ENCODE measurements around the gene SGO2. TPM values are rescaled to one million over a fixed set of nuclear protein-coding genes. Genes with fewer than 3 reads are reported as not detected.

SGO2 gene
- total and polyA plus RNA-seq, 10 of the 15 experiments (the other 5 are each of a cell fraction or from before 2014, with no cell fraction given), result 15.8 to 55.2 (median 24.3) TPM

DNA sequence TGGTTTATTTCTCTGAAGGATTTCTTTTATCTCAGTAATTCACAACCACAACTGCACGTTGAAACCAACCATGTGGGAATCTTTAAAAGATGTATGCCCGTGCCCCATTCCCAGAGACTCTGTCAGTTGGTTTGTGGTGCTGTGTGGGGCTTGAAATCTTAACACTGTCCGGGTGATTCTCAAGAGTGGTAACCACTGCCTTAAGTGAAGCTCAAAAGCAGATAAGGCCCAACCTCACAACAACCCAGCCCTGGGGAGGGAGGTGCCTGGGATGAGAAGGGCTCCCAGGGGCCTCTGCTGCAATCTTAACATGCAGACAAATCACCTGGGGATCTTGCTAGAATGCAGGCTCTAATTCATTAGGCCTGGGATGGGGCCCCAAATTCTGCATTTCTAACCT is 73.2 kb downstream of the SGO2 start (continued):
- no peak for TF ChIP-seq SREBF1 (IDR thresholded peaks at IDR 0.05; ENCODE audit: low read length)

GRCh38 chr2:200600549-200601225 is 74.7 kb downstream of the SGO2 start:
- DNase-seq (ENCODE audit: low read depth, low spot score) (no peak), ATAC-seq (no peak), FAIRE-seq (no peak)
- Histone ChIP-seq H3K79me2 (ENCODE audit: control insufficient read depth, insufficient read depth, low read length) (no peaks in the 10 kb centered on the region), H3K27ac (ENCODE audit: control insufficient read depth, insufficient read depth) (no peak overlapping the region), H3K9me3 (replicated peaks; ENCODE audit: control insufficient read depth, insufficient read depth, low read length) (no peaks in the 10 kb centered on the region), H2AFZ (ENCODE audit: control insufficient read depth, low read depth, low read length) (no peak overlapping the region), H3K4me2 (ENCODE audit: control insufficient read depth, insufficient read depth) (no peak overlapping the region), H4K20me1 (ENCODE audit: control insufficient read depth, insufficient read depth) (no peaks in the 10 kb centered on the region), H3K4me3 (no peak overlapping the region), H3K9ac (ENCODE audit: control insufficient read depth, insufficient read depth, low read length) (no peak overlapping the region), H3K4me1 (ENCODE audit: control insufficient read depth, insufficient read depth, low read length) (no peaks in the 10 kb centered on the region), H3K27me3 (replicated peaks in 1 of 2; ENCODE audit: control insufficient read depth in 2 of 2, insufficient read depth in 2 of 2, low read length in 1 of 2) (no peaks in the 10 kb centered on the region), H3K36me3 (ENCODE audit: control insufficient read depth in 2 of 2, insufficient read depth in 2 of 2, low read length in 1 of 2) (no peaks in the 10 kb centered on the region)
- intact Hi-C loops (cut with micrococcal nuclease; ENCODE audit: unreplicated experiment) (no loop called here), in situ Hi-C loops (cut with MboI) (no loop called here)
- ChIA-PET CTCF (interaction anchor here (1.1 to 1.2 kb wide), 2 partner anchors 15 to 118 kb away, joined by 3 read pairs; no protein-coding TSS in a partner anchor), RAD21 (ENCODE audit: unreplicated experiment) (no interaction called here), SMC1A (ENCODE audit: uncharacterized antibody, unreplicated experiment) (no interaction called here), POLR2A (interaction anchor here (0.6 kb wide), 1 partner anchor 12 kb away, joined by 4 read pairs; no protein-coding TSS in a partner anchor)
- no TSS peak for BruUV-seq (replicated peaks)
- 64% methylated on average over 7 of the region's 7 CpGs for WGBS (ENCODE audit: insufficient coverage, insufficient replicate concordance, low lambda C conversion rate, missing lambda C conversion rate)
- TF ChIP-seq POU2F2 (IDR thresholded peaks at IDR 0.05; ENCODE audit: borderline replicate concordance, low read depth, low read length) (no peak), CHD2 (IDR thresholded peaks at IDR 0.05; ENCODE audit: borderline replicate concordance, low read depth, low read length) (no peak), HDGF (IDR thresholded peaks at IDR 0.05) (no peak), MYC (IDR thresholded peaks at IDR 0.05; ENCODE audit: insufficient read depth, insufficient read length, insufficient replicate concordance, low read length, severe bottlenecking) (no peak), RBBP5 (conservative IDR thresholded peaks at IDR 0.05) (no peak), SMAD1 (IDR thresholded peaks at IDR 0.05; ENCODE audit: low read depth, partially characterized antibody) (no peak), ZBTB4 (CRISPR knock-in tag; IDR thresholded peaks at IDR 0.05) (no peak), BRCA1 (IDR thresholded peaks at IDR 0.05; ENCODE audit: low read depth, low read length) (no peak)
- TF ChIP-seq, protein P1, sequence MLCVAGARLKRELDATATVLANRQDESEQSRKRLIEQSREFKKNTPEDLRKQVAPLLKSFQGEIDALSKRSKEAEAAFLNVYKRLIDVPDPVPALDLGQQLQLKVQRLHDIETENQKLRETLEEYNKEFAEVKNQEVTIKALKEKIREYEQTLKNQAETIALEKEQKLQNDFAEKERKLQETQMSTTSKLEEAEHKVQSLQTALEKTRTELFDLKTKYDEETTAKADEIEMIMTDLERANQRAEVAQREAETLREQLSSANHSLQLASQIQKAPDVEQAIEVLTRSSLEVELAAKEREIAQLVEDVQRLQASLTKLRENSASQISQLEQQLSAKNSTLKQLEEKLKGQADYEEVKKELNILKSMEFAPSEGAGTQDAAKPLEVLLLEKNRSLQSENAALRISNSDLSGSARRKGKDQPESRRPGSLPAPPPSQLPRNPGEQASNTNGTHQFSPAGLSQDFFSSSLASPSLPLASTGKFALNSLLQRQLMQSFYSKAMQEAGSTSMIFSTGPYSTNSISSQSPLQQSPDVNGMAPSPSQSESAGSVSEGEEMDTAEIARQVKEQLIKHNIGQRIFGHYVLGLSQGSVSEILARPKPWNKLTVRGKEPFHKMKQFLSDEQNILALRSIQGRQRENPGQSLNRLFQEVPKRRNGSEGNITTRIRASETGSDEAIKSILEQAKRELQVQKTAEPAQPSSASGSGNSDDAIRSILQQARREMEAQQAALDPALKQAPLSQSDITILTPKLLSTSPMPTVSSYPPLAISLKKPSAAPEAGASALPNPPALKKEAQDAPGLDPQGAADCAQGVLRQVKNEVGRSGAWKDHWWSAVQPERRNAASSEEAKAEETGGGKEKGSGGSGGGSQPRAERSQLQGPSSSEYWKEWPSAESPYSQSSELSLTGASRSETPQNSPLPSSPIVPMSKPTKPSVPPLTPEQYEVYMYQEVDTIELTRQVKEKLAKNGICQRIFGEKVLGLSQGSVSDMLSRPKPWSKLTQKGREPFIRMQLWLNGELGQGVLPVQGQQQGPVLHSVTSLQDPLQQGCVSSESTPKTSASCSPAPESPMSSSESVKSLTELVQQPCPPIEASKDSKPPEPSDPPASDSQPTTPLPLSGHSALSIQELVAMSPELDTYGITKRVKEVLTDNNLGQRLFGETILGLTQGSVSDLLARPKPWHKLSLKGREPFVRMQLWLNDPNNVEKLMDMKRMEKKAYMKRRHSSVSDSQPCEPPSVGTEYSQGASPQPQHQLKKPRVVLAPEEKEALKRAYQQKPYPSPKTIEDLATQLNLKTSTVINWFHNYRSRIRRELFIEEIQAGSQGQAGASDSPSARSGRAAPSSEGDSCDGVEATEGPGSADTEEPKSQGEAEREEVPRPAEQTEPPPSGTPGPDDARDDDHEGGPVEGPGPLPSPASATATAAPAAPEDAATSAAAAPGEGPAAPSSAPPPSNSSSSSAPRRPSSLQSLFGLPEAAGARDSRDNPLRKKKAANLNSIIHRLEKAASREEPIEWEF (IDR thresholded peaks at IDR 0.05; ENCODE audit: insufficient replicate concordance, low read depth, low read length), result no peak
- TF ChIP-seq, protein P2, sequence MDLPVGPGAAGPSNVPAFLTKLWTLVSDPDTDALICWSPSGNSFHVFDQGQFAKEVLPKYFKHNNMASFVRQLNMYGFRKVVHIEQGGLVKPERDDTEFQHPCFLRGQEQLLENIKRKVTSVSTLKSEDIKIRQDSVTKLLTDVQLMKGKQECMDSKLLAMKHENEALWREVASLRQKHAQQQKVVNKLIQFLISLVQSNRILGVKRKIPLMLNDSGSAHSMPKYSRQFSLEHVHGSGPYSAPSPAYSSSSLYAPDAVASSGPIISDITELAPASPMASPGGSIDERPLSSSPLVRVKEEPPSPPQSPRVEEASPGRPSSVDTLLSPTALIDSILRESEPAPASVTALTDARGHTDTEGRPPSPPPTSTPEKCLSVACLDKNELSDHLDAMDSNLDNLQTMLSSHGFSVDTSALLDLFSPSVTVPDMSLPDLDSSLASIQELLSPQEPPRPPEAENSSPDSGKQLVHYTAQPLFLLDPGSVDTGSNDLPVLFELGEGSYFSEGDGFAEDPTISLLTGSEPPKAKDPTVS (IDR thresholded peaks at IDR 0.05; ENCODE audit: low read depth, low read length), result no peak

Measured in GM12878 (cell line).